HG03457 (cell line): ENCODE measurements around the gene TMEM106C.

Source experiments
- ATAC-seq: cut with Tn5 transposase; IDR thresholded peaks from one replicate; pipeline ENCODE4 v1.9.1; 2021; ENCODE audit warnings: moderate number of reproducible peaks; ENCODE audit not compliant: unreplicated experiment

TMEM106C gene

DNA sequence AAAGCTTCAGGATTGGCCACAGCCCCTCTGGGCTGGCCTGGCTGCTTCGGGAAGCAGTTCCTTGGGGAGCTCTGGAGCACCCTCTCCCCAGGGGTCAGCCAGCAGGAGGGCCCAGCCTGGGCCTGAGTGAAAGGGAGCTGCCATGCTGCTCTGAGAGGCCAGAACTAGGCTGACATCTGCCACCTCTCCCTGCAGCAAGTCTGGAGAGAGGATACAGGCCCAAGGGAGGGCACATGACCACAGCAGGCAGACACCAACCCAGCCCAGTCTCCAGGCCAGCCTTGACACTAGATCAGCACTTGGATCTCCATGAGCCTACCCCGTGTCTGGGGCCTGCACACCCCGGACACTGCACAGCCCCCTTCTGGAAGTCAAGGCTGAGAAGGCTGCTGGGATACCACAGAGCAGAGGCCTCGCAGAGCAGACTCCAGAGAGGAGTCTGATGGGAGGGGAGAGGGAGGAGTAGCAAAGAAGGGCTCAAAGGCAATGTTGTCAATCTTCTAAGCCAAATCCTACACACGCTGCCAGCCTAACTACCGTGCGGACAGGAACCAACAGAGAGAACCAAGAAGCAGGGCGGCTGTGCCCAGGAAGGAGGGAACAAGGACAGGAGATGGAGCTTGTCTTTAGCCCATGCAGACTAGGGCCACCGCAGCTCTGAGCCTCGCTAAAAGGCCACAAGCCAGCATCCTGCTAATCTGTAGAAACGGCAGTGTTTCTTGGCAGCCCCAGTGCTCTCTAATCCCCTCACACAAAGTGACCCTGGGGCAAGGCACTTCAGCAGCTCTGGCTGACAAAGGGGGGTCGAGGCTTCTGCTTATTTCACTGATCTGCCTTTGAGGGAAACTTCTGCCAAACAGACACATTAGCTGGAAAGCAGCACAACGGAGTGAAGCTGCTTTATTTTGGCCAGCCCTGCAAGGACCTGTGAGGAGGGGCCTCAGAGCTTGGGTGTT lies 28.0 kb downstream of the TMEM106C start:
- ATAC-seq, result no peak

DNA sequence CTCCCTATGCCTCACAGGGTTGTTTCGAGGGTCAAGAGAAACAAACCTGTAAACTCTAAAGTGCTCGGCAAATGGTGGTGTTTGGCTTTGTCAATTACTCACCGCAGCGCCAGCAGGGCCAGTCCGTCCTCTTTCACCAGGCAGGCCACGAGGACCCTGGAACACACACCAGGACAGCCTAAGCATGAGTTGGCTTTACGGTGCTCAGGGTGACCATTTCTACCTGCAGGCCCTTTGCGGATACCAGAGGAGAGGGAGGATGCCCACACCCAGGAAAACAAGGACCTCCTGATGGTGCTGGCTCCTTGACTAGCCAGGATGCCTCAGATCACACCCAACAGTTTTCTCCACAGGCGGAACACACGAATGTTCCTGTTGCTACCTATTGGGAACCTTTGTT lies 29.4 kb downstream of the TMEM106C start:
- no peak for ATAC-seq

DNA sequence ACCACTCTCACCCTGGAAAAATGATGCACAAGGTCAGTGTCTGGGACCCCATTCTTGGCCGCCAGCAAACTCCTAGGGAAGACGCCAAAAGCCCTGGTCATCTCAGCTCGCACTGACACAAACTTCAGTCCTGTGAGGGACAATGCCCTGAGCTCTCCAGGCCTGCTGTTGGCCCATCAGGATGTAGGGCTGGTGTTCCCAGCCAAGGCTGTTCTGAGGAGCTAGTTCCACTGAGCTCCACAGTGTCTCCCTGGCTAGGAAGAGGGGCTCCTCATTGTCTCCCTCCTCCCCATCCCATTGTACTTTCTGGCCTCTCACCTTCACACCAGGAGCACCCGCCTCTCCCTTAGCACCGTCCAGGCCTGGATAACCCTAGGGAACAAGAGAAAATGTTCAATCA lies 30.1 kb downstream of the TMEM106C start:
- ATAC-seq, result no peak

DNA sequence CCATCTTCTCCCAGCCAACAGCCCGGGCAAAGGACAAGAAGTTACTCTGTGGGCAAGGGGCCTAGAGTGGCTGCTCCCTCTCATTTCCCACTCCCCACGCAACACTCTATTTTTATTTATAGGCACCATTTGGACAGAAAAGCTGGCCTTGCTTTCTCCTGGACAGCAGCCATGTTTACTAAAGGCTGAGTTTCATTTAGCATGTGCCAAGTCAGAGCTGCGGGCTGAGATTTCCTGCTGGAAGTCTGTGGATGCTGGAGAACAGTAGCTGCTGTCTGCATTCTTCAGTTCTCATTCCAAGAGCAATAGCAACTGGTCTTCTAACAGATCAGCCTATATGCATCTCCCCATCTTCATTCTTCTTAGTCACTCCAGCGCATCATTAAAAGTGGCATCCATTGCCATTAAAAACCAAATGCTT lies 32.6 kb downstream of the TMEM106C start:
- no peak for ATAC-seq

DNA sequence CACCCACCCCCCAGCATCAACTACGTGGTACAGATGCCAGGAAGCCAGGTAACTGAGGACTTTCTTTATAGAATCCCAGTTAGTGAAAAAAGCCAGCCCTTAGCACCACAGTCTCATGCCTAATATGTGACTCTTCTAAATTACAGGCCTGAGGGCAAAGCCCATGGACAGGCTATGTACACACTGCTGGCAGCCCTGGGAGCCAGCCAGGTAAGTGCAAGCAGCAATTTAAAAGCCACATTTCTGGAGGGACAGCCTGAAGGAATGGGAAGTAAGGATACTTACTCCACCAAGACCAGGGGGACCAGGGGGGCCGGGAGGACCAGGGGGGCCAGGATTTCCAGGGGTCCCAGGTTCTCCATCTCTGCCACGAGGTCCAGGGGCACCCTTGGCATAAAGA lies 33.9 kb downstream of the TMEM106C start:
- no peak for ATAC-seq

DNA sequence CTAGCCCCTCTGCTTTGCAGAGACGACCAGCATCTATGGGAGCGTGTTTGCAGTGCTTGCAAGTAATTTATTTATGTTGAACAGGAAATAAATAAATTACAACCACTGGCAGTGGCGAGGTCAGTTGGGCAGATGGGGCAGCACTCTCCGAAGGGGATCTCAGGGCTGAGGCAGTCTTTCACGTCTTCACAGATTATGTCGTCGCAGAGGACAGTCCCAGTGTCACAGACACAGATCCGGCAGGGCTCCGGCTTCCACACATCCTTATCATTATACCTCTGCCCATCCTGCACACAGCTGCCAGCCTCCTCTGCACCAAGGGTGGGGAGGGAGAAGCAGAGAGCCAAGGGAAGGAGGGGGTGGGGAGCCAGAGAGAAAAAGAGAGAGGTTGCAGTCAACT lies 36.4 kb downstream of the TMEM106C start:
- no peak for ATAC-seq

DNA sequence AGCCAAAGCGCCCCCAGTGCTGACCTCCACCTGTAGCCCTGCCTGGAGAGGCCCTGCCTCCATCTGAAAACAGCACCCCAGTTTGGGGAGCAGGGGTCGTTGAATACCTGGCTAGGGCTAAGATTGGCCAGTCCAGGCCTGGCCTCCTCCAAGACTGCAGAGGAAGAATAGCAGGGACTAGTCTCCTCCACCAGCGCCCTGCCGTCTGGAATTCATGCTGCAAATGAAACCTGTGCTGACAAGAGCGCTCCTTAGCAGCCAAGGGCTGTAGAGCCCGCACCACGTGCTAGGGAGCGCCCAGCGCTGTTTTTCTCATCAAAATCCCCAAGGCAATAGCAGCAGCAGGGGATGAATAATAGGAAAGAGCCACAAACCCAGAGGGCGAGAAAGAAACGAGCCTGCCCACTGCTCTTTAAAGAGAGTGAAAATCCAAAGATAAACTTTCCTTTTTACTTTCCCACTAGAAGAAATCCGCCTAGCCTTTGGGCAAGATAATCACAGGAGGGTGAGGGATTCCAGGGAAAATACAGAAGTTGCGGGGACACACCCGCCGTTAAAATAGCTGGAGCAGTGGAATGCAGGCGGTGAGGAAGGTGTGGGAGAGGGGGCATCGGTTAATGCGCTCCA lies 37.6 kb downstream of the TMEM106C start:
- ATAC-seq, result no peak

DNA sequence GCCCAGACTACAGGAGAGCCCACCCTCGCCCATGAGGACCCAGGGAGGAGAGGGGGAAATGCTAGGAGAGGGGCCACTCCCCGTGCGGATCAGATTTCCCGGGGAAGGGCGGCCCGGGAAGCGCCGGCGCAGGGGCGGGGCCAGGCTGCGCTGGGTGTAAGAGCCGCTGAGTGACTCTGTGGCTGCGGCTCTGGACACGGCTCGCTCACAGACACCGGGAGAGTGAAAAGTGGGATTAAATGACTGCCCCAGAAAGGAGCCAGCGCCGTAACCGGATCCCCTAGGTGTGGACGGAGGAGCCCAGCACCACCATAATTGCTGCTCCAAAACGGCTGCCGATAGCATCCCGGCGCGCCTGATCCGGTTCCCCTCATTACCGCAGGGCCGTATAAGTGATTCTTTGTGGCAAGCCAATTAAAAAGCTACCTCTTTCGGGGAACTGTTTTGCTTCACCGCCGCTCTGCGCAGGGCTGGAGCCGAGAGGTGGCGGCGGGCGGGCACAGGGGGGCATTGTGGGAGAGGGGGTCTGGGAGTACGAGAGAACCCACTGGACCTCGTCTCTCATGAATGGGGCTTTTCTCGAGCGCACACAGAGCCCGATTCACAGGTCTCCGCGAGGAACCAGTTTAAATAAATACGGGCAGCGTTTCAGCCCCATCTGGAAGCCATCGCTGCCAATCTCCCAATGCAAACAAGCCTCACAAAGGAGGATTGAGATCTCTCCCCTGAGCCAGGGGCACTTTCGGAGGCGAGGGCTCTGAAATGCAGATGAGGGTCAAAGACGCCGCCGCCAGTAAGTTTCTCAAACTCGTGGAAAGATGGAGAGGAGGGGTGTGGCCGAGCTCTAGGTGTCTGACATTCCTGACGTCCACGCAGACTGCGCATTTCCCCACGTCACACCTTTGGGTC lies 38.4 kb downstream of the TMEM106C start:
- no peak for ATAC-seq

DNA sequence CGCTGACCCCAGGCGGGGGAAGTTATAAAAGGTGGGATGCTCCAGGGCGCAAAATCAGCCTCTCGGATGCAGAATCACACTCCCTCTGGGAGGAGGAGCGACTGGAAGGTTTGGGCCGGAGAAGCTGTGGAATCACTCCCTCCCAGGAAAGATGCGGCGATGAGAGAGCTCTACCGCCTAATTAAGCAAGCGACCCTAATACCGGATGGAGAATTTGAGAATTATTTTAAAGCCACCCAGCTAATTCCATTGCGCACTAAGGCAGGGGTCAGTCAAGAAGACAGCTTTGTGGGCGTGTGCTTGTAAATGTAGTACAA lies 39.0 kb downstream of the TMEM106C start:
- ATAC-seq, result no peak

DNA sequence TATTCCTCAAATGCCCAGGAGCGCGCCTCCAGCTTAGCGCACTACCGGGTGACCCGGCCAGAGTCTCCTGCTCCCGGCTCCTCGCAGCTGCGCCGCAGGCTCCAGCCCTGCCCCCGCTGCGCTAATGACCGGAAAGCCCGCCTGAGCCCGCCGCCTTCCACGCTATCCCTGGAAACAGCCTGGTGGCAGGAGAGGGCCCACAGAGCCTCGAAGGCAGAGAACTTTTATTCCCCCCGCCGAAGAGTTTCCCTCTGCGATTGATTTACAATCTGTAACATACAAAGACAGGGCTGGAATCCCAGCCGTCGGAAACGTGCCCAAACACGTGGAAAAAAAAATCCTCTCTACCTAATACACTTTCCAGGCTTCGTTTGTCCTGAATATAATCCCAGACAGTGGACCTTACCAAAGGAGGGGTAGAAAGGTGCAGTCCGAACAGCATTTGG lies 39.4 kb downstream of the TMEM106C start:
- no peak for ATAC-seq

DNA sequence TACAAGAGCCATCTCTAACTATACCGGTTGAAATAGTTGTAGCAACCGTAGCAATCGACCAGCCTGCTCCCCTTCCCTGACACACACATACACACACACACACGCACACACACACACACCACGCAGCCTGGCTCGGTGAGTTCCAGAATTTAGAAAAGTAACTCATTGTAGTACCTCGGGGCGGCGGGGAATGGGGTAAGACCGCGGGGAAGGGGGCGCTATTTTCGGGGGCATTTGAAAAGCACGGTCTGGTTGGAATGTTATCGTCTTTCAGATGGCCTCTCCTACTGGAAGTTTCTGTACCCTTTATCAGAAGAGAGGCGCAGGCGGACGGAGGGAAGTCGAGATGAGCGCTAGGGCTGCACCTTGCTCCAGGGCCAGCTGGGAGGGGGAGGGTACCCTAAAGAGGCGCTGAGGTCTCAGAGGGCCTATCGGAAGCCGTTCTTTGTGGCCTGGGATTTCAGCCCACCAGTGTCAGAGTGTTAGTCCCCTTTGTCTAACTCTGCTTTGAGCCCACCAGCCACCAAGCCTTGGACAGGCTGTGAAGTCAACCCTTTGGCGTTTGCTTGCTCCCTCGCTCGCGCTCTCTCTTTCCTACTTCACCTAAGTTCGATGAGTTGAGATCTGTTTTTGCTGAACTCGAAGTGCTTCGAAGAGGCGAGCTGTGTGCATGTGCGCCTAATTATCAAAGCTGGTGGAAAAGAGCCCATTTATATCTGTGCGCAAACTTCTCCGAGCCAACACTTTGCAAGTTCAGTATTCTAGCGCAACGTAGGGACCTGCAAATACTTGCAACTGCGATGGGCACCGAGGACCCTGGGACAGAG lies 40.0 kb downstream of the TMEM106C start:
- ATAC-seq, result no peak

DNA sequence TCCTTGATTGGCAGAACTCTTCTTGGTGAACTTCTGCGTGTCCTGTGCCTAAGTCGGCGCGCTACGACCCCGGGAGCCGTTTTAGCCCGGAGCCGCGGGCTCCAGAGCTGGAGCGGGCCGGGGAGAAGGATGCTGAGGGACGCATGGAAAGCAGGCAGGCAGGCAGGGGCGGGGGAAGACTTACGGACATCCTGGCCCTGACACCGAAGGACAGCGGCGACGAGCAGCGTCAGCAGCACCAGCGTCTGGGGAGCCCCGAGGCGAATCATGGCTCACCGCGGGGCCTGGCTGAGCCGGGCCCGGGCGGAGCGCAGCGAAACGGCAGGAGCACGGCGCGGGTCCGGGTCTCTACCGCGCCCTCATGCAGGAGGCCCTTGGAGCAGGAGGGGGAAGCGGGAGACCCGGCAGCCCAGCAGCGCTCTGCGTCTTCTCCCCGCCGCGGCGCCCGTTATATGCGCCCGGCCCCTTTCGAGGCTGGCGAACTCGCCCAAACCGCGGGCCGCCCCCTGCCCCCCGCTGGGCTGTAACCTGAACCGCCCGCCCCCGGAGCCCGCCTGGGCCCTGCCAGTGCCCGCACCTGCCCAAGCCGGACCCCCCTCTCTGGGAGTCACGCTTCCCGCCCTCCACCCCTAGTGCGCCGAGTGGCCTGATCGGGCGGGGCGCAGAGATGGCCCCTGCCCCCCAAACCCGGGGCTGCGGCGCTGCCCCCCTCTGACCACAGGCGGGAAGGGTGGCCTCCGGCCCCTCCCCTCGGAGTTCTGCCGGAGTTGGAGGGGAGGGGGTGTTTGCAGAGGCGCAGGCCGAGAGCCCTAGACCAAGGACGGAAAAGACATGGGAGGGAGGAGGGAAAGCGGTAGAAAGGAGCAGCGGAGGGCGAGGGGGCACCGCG lies 40.9 kb downstream of the TMEM106C start, which contains the start of gene COL2A1:
Gene COL2A1 (minus strand): TSS at position 424 of the 889 bp plus-strand sequence. CDS start 155 bp downstream, at position 269.
- ATAC-seq, result no peak

DNA sequence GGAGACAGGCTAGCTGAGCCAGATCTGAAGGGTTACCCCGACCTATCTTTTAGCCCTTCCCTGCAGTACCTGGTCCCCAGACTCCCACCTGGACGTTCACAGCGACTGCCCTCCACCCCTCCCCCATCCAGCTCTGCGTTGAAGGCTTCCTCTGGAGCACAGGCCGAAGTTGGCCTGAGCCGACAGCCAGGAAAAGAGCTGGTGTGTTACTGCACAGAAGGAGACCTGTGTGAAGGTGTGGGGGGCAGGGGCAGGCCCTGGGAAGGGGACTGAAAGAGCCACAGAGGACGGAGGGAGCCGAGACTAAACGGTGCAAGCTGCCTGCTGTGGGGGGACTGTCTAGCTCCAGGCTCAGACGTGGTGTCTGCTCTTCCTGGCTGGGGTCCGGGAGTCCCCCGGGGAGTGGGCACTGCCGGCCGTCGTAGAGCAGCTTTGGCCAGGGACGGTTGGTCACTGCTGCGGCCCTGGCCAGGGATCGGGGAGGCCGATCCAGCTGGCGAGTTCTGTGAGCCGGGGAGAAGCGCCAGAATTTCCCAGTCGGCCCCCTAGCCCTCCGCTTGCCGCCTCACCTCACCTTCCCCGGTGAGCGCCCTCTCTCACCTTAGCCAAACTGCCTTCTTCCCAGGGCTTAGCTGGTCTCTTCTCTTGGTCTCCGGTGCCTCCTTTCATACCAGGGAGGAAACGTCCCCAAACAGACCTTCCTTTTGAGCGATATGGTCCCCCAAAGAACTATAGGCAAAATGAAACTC lies 41.8 kb downstream of the TMEM106C start:
- ATAC-seq, result no peak

DNA sequence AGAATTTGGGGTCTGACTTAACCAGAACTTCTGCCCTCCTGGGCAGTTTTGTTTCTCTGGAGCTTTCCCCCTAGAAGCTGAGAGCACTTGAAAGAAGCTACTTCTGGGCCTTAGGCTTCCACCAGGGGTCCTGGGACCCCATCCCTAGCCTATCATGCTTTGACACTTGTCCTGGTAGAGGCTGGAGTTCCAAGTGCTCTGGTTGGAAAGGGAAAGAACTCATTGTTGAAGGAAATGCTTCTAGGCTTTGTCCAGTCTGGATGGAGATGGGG lies 42.3 kb downstream of the TMEM106C start:
- ATAC-seq, result no peak

DNA sequence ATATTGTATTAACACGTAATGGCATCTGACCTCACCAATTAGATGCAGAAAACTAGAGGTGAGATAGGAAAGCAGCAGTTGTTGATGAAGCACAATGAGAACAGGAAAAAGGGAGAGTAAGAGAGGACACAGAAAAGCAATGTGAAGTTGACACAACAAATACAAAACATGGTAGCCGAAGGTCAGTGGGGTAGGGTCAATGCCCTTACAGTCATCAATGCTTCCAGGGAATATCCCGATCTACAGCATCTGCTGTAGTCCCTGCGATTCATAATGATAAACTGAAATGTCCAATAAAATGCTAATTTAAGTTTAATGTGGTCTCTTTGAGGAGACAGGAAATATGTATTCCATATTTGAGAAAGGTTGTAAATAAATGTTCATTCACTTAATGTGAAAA lies 43.8 kb downstream of the TMEM106C start:
- no peak for ATAC-seq

DNA sequence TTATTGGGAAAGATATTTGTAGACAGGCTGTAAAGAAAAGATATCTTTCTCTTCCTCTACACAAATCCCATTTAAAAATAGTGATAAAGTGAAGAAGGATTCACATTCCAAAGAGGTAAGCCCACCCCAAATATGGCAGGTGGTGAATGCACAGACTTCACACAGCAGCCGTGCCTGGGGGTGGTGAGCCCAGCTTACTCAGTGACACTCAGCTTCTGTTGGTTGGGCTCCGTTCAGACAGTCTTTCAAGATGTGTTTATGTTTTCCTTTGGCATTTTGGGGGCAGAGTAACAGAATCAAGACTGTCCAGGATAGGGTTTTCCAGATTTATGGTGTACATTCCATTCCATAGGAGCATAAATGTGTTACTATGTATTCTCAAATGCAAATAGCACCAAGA lies 45.0 kb downstream of the TMEM106C start:
- ATAC-seq, result no peak

DNA sequence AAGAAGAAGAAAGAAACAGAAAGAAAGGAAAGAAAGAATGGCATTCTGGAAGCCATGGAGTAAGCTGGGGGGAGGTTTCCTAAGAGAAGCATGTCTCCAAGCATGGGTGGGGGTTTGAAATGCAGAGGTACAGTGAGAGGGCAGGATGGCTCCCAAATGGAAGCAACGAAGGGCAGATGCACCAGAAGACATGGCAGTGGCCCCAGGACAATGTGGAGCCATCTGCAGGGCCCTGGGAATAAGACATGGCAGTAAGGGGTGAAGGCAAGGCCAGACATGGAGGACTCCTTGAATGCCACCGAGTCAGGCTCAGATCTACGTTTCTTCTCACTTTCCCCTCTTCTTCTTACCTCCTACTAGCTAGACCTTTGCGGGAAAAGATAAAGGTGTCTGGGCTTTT lies 45.6 kb downstream of the TMEM106C start:
- no peak for ATAC-seq

DNA sequence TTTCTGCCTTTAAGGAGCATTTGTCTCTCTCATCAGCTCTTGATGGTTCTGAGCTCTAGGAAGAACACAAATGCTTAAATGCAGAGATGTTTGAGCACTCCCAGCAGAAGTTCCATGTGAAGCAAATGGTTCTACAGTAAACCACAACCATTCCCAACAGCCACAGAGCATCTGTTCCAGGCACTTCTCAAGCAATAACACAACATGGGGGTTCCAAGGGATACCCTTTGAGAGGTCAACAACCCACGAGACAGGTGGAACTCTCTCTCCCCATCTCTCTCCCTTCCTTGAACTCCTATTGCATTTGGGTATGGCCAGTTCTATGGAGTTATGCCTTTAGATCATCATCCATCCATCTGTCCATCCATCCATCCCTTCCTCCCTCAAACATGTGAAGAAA lies 46.1 kb downstream of the TMEM106C start:
- no peak for ATAC-seq

DNA sequence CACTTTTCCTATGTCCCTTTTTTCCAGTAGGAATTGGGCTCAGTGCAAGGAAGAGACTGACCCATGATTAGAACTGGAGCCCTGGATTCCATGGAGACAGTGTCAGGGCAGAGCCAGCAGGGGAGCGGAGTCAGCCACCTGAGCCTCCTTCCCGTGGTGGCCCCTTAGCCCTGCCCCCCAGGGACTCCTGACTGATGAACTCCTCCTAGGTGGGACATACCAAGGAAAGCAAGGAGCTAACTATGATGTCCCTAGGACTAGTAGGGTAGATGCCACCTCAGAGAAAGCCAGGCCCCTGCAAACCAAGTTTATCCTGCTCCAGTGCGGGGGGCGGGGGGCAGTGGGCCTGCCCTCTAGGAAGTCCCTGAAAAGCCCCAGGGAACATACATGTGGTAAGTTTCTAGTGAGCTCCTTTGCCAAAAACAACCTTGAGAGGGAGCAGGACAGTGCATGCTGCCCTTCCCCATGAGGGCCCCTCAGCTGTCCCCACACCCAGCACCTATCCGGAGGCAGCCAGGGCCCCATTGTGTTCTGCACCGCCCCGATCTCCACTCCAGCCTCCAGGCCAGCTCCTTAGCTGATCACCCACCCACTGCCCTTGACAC lies 47.1 kb downstream of the TMEM106C start:
- no peak for ATAC-seq
